Measurements from ENCODE around the gene WASHC2A. TPM values are rescaled to one million over a fixed set of nuclear protein-coding genes. Genes with fewer than 3 reads are reported as not detected.
"Not testable (repeated sequence)": the region's sequence is repeated elsewhere in the genome, so short reads cannot be mapped to it uniquely, and the experiment has no call there.

Gene WASHC2A
- total and polyA plus RNA-seq, 2 donors: 28.6 to 32.2 TPM

DNA sequence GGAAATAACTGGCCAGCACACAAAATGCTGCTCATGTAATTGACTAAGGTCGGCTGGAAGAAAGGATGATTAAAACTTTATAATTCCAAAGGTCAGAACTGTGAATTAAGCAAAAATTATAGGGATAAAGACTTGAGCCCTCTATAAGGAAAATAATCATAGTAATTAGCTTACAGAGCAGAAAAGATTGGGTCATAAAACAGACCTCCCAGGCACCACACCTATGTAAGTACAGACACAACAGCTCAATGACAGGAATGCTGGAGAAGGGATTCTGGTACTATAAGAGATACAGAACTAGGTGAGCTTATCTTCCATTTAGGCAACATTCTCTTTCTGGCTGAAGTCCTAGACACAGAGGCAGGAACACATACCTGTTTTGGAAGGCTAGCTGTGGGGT is 9.0 kb upstream of the WASHC2A start:
- not testable (repeated sequence) for H3K36me3 ChIP-seq (ENCODE audit: control insufficient read depth in 2 of 2, insufficient read depth in 2 of 2, low read length in 1 of 2); H3K27ac ChIP-seq (ENCODE audit: low read depth in 1 of 2, low read length in 1 of 2); H3K9me3 ChIP-seq (ENCODE audit: control insufficient read depth in 2 of 2, insufficient read depth in 1 of 2, low read length in 1 of 2); DNase-seq (ENCODE audit: low read depth in 6 of 9, low spot score in 9 of 9); H3K4me1 ChIP-seq (ENCODE audit: control insufficient read depth in 2 of 2, insufficient read depth in 2 of 2, low read length in 2 of 2); H3K27me3 ChIP-seq (ENCODE audit: control insufficient read depth in 2 of 2, insufficient read depth in 1 of 2, low read length in 1 of 2); H3K4me3 ChIP-seq (ENCODE audit: low read length in 2 of 2)
- WGBS: 97% methylated on average over 1 of the region's 1 CpG

DNA sequence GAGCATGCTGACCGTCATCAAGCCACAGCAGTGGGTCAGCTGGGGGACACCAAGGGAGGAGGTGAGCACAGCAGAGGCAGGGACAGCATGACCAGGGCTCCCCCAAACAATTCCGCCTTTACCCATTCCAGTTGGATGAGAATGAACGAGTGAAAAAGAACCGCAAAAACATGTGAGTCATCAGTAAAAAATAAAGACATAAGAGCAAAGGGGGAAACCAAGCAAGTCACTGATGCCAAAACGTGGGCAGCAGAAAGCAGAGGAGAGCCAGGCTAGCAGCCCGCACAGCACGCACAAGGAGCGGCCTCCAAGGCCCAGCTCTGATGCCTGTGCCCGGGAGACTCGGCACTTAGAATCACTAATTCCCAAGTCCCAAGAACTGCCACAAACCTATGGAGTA is 7.8 kb upstream of the WASHC2A start:
- not testable (repeated sequence) for DNase-seq (ENCODE audit: low read depth in 6 of 9, low spot score in 9 of 9); H3K27ac ChIP-seq (ENCODE audit: low read depth in 1 of 2, low read length in 1 of 2); H3K4me3 ChIP-seq (ENCODE audit: low read length in 2 of 2); H3K36me3 ChIP-seq (ENCODE audit: control insufficient read depth in 2 of 2, insufficient read depth in 2 of 2, low read length in 1 of 2); H3K9me3 ChIP-seq (ENCODE audit: control insufficient read depth in 2 of 2, insufficient read depth in 1 of 2, low read length in 1 of 2); H3K27me3 ChIP-seq (ENCODE audit: control insufficient read depth in 2 of 2, insufficient read depth in 1 of 2, low read length in 1 of 2); H3K4me1 ChIP-seq (ENCODE audit: control insufficient read depth in 2 of 2, insufficient read depth in 2 of 2, low read length in 2 of 2)
- WGBS: 94% methylated on average over 10 of the region's 10 CpGs

DNA sequence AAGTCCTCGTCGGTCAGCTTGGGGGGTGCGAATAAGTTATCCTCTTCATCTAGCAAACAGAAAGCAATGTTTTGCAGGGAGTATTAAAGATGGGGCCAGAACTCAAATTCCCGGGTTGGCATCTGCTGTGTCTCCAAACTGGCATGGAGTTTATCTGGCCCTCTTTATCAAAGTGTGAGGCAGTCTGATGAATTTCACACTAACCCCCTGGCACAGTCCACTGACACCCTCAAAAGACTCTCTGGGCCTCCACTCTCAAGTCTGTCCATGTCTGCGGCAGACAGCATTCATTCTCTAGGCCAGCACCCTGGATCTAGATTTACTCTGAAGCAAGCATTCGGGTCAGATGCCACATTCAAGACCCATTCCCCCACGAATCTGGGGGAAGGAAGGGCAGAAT is 6.2 kb upstream of the WASHC2A start:
- H3K27ac ChIP-seq (ENCODE audit: low read depth in 1 of 2, low read length in 1 of 2); H3K4me1 ChIP-seq (ENCODE audit: control insufficient read depth in 2 of 2, insufficient read depth in 2 of 2, low read length in 2 of 2); H3K4me3 ChIP-seq (ENCODE audit: low read length in 2 of 2); DNase-seq (ENCODE audit: low read depth in 6 of 9, low spot score in 9 of 9); H3K9me3 ChIP-seq (ENCODE audit: control insufficient read depth in 2 of 2, insufficient read depth in 1 of 2, low read length in 1 of 2); H3K27me3 ChIP-seq (ENCODE audit: control insufficient read depth in 2 of 2, insufficient read depth in 1 of 2, low read length in 1 of 2); H3K36me3 ChIP-seq (ENCODE audit: control insufficient read depth in 2 of 2, insufficient read depth in 2 of 2, low read length in 1 of 2): not testable (repeated sequence)
- WGBS: 87% methylated on average over 5 of the region's 7 CpGs

DNA sequence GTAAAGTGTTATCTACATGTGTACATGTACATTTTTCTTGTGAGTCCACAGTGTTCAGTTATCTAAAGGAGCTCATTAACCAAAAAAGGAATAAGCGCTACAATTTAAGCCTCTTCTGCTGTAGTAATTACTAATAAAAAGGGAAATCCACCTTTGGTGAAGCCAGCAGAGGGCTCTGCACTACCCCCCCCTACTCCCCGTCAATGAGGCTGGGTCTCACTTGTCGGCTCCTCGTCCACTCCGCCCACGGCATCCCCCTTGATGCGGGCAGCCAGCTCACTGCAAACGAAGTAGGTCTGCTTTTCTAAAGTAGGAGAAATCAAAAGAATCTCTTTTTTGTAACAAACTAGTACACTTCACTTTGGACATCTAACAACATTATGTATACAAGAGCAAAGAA is 4.7 kb upstream of the WASHC2A start:
- WGBS: 55% methylated on average over 8 of the region's 8 CpGs
- Histone ChIP-seq H3K36me3 (ENCODE audit: control insufficient read depth in 2 of 2, insufficient read depth in 2 of 2, low read length in 1 of 2) (no peaks in the 10 kb centered on the region), H3K27me3 (ENCODE audit: control insufficient read depth in 2 of 2, insufficient read depth in 1 of 2, low read length in 1 of 2) (peaks cover 0 to 2% of the 10 kb centered on the region in 2 donors), H3K27ac (ENCODE audit: low read depth in 1 of 2, low read length in 1 of 2) (no peak overlapping the region), H3K9me3 (ENCODE audit: control insufficient read depth in 2 of 2, insufficient read depth in 1 of 2, low read length in 1 of 2) (no peaks in the 10 kb centered on the region), H3K4me3 (ENCODE audit: low read length in 2 of 2) (no peak overlapping the region), H3K4me1 (ENCODE audit: control insufficient read depth in 2 of 2, insufficient read depth in 2 of 2, low read length in 2 of 2) (no peaks in the 10 kb centered on the region)
- DNase-seq (ENCODE audit: low read depth in 6 of 9, low spot score in 9 of 9): no peak

DNA sequence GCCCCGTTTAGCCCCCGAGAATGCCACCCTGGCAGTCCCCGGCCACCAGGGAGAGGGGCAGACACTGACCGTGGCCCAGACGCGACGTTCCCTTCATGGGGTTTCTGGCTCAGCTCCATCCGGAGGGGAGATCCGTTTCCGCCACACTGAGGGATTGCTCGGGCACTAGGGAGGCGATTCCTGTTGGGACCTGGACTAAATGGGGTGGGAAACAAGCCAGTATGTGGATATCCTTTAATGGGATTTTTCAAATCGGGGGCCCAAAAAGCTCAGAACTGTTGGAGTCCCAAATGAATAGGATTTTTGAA is 552 bp downstream of the WASHC2A start:
- not testable (repeated sequence) for H3K36me3 ChIP-seq (ENCODE audit: control insufficient read depth in 2 of 2, insufficient read depth in 2 of 2, low read length in 1 of 2); H3K9me3 ChIP-seq (ENCODE audit: control insufficient read depth in 2 of 2, insufficient read depth in 1 of 2, low read length in 1 of 2); H3K4me1 ChIP-seq (ENCODE audit: control insufficient read depth in 2 of 2, insufficient read depth in 2 of 2, low read length in 2 of 2); DNase-seq (ENCODE audit: low read depth in 6 of 9, low spot score in 9 of 9); H3K27ac ChIP-seq (ENCODE audit: low read depth in 1 of 2, low read length in 1 of 2); H3K27me3 ChIP-seq (ENCODE audit: control insufficient read depth in 2 of 2, insufficient read depth in 1 of 2, low read length in 1 of 2)
- WGBS: 5% methylated on average over 13 of the region's 13 CpGs
- peak overlapping the region; percentile 53 to 62 for H3K4me3 ChIP-seq (ENCODE audit: low read length in 2 of 2)

DNA sequence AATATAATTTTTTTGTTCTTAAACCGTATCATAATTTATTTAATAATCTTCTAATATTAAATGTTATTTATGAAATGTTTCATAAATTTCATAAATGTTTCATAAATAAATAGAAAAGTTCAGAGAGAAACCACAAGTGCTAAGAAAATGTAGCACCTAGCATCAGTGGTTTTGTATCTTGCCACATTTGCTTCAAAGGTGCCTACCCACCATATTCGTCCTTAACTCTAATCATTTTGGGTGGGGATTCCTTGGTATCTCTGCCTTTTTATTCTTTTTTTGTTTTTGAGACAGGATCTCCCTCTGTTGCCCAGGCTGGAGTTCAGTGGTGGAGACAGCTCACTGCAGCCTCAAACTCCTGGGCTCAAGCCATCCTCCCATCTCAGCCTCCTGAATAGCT is 7.4 kb downstream of the WASHC2A start:
- 99% methylated on average over 1 of the region's 2 CpGs for WGBS
- H3K36me3 ChIP-seq (ENCODE audit: control insufficient read depth in 2 of 2, insufficient read depth in 2 of 2, low read length in 1 of 2); H3K9me3 ChIP-seq (ENCODE audit: control insufficient read depth in 2 of 2, insufficient read depth in 1 of 2, low read length in 1 of 2); H3K4me3 ChIP-seq (ENCODE audit: low read length in 2 of 2); H3K4me1 ChIP-seq (ENCODE audit: control insufficient read depth in 2 of 2, insufficient read depth in 2 of 2, low read length in 2 of 2); H3K27me3 ChIP-seq (ENCODE audit: control insufficient read depth in 2 of 2, insufficient read depth in 1 of 2, low read length in 1 of 2); H3K27ac ChIP-seq (ENCODE audit: low read depth in 1 of 2, low read length in 1 of 2); DNase-seq (ENCODE audit: low read depth in 6 of 9, low spot score in 9 of 9): not testable (repeated sequence)

DNA sequence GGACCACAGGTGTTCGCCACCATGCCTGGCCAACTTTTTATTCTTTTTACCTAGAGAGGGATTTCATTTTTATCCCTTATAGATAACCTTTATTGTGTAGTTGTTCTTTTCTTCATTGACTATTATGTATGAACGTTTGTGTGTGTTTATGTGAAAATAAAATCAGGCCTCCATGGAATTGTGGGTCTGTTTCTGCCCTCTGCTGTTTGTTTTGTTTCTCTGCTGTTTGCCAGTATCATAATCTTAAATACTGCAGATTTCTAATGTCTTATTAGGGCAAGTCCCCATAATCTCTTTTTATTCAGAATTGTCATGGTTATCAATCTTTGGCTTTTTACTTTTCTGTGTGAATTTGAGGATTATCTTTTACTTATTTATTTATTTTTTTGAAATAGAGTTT is 7.8 kb downstream of the WASHC2A start:
- DNase-seq (ENCODE audit: low read depth in 6 of 9, low spot score in 9 of 9); H3K4me1 ChIP-seq (ENCODE audit: control insufficient read depth in 2 of 2, insufficient read depth in 2 of 2, low read length in 2 of 2); H3K36me3 ChIP-seq (ENCODE audit: control insufficient read depth in 2 of 2, insufficient read depth in 2 of 2, low read length in 1 of 2); H3K27ac ChIP-seq (ENCODE audit: low read depth in 1 of 2, low read length in 1 of 2); H3K9me3 ChIP-seq (ENCODE audit: control insufficient read depth in 2 of 2, insufficient read depth in 1 of 2, low read length in 1 of 2); H3K27me3 ChIP-seq (ENCODE audit: control insufficient read depth in 2 of 2, insufficient read depth in 1 of 2, low read length in 1 of 2); H3K4me3 ChIP-seq (ENCODE audit: low read length in 2 of 2): not testable (repeated sequence)
- 70% methylated on average over 2 of the region's 2 CpGs for WGBS

DNA sequence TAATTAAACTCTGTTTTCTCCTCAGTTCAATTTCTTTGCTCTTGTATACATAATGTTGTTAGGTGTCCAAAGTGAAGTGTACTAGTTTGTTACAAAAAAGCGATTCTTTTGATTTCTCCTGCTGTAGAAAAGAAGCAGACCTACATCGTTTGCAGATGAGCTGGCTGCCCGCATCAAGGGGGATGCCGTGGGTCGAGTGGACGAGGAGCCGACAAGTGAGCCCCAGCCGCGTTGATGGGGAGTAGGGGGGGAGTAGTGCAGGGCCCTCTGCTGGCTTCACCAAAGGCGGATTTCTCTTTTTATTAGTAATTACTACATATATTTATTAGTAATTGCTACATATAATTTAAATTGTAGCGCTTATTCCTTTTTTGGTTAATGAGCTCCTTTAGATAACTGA is 23.6 kb downstream of the WASHC2A start:
- not testable (repeated sequence) for H3K9me3 ChIP-seq (ENCODE audit: control insufficient read depth in 2 of 2, insufficient read depth in 1 of 2, low read length in 1 of 2); DNase-seq (ENCODE audit: low read depth in 6 of 9, low spot score in 9 of 9); H3K36me3 ChIP-seq (ENCODE audit: control insufficient read depth in 2 of 2, insufficient read depth in 2 of 2, low read length in 1 of 2); H3K4me1 ChIP-seq (ENCODE audit: control insufficient read depth in 2 of 2, insufficient read depth in 2 of 2, low read length in 2 of 2); H3K27ac ChIP-seq (ENCODE audit: low read depth in 1 of 2, low read length in 1 of 2); H3K27me3 ChIP-seq (ENCODE audit: control insufficient read depth in 2 of 2, insufficient read depth in 1 of 2, low read length in 1 of 2); H3K4me3 ChIP-seq (ENCODE audit: low read length in 2 of 2)
- WGBS: 100% methylated on average over 7 of the region's 11 CpGs

DNA sequence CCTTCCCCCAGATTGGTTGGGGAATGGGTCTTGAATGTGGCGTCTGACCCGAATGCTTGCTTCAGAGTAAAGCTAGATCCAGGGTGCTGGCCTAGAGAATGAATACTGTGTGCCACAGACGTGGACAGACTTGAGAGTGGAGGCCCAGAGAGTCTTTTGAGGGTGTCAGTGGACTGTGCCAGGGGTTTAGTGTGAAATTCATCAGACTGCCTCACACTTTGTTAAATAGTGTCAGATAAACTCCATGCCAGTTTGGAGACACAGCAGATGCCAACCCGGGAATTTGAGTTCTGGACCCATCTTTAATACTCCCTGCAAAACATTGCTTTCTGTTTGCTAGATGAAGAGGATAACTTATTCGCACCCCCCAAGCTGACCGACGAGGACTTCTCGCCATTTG is 25.2 kb downstream of the WASHC2A start:
- not testable (repeated sequence) for DNase-seq (ENCODE audit: low read depth in 6 of 9, low spot score in 9 of 9); H3K27me3 ChIP-seq (ENCODE audit: control insufficient read depth in 2 of 2, insufficient read depth in 1 of 2, low read length in 1 of 2); H3K27ac ChIP-seq (ENCODE audit: low read depth in 1 of 2, low read length in 1 of 2); H3K9me3 ChIP-seq (ENCODE audit: control insufficient read depth in 2 of 2, insufficient read depth in 1 of 2, low read length in 1 of 2); H3K36me3 ChIP-seq (ENCODE audit: control insufficient read depth in 2 of 2, insufficient read depth in 2 of 2, low read length in 1 of 2); H3K4me1 ChIP-seq (ENCODE audit: control insufficient read depth in 2 of 2, insufficient read depth in 2 of 2, low read length in 2 of 2); H3K4me3 ChIP-seq (ENCODE audit: low read length in 2 of 2)
- no CpG with 5 or more reads among the region's 8 CpGs for WGBS

DNA sequence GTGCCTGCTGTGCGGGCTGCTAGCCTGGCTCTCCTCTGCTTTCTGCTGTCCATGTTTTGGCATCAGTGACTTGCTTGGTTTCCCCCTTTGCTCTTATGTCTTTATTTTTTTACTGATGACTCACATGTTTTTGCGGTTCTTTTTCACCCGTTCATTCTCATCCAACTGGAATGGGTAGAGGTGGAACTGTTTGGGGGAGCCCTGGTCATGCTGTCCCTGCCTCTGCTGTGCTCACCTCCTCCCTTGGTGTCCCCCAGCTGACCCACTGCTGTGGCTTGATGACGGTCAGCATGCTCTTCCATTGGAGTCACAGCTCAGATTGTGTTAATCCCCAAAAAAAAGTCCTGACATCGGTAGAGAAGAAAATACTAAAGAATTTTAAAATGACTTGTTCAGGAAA is 26.9 kb downstream of the WASHC2A start:
- 100% methylated on average over 4 of the region's 5 CpGs for WGBS
- not testable (repeated sequence) for H3K4me1 ChIP-seq (ENCODE audit: control insufficient read depth in 2 of 2, insufficient read depth in 2 of 2, low read length in 2 of 2); H3K36me3 ChIP-seq (ENCODE audit: control insufficient read depth in 2 of 2, insufficient read depth in 2 of 2, low read length in 1 of 2); H3K4me3 ChIP-seq (ENCODE audit: low read length in 2 of 2); H3K27me3 ChIP-seq (ENCODE audit: control insufficient read depth in 2 of 2, insufficient read depth in 1 of 2, low read length in 1 of 2); H3K9me3 ChIP-seq (ENCODE audit: control insufficient read depth in 2 of 2, insufficient read depth in 1 of 2, low read length in 1 of 2); DNase-seq (ENCODE audit: low read depth in 6 of 9, low spot score in 9 of 9); H3K27ac ChIP-seq (ENCODE audit: low read depth in 1 of 2, low read length in 1 of 2)
